ENCODE data around the gene IL31. TPM values are rescaled to one million over a fixed set of nuclear protein-coding genes. Genes with fewer than 3 reads are reported as not detected.

The IL31 gene
- total and polyA plus RNA-seq, 4 donors = not detected

- TF ChIP-seq CTCF (IDR thresholded peaks at IDR 0.05; ENCODE audit: low read depth, low read length, missing input control) (no peak), ZBTB33 (IDR thresholded peaks at IDR 0.05) (no peak)
- no peaks in the 10 kb centered on the region for H3K4me1 ChIP-seq (ENCODE audit: control insufficient read depth in 4 of 4, insufficient read depth in 4 of 4, low read length in 3 of 4)
- WGBS = 97% methylated on average over 12 of the region's 12 CpGs
- H3K27me3 ChIP-seq (ENCODE audit: control insufficient read depth in 4 of 4, insufficient read depth in 4 of 4, low read length in 3 of 4) = no peaks in the 10 kb centered on the region
- H3K9ac ChIP-seq (ENCODE audit: low read depth in 1 of 2, low read length in 2 of 2) = no peak overlapping the region
- no peak overlapping the region for H3K27ac ChIP-seq (ENCODE audit: low read depth in 1 of 2, low read length in 2 of 2)
- H3K4me3 ChIP-seq (ENCODE audit: low read depth in 1 of 3, low read length in 3 of 3) = no peak overlapping the region
- H3K9me3 ChIP-seq (ENCODE audit: control insufficient read depth in 4 of 4, low read length in 3 of 4) = no peaks in the 10 kb centered on the region
- DNase-seq (ENCODE audit: low spot score) = no peak
- peaks cover 12 to 39% (median 23%) of the 10 kb centered on the region in 4 donors for H3K36me3 ChIP-seq (ENCODE audit: control insufficient read depth in 4 of 4, insufficient read depth in 3 of 4, low read depth in 1 of 4, low read length in 3 of 4)
Observed at GRCh38 chr12:122144885-122145284, 29.1 kb downstream of the IL31 start.

- no peak overlapping the region for H3K9ac ChIP-seq (ENCODE audit: low read depth in 1 of 2, low read length in 2 of 2)
- H3K4me3 ChIP-seq (ENCODE audit: low read depth in 1 of 3, low read length in 3 of 3) = no peak overlapping the region
- 79% methylated on average over 6 of the region's 6 CpGs for WGBS
- no peaks in the 10 kb centered on the region for H3K4me1 ChIP-seq (ENCODE audit: control insufficient read depth in 4 of 4, insufficient read depth in 4 of 4, low read length in 3 of 4)
- TF ChIP-seq YY1 (IDR thresholded peaks at IDR 0.05) = no peak
- no peak for TF ChIP-seq SP1 (IDR thresholded peaks at IDR 0.05)
- TF ChIP-seq RAD21 (IDR thresholded peaks at IDR 0.05) = no peak
- TF ChIP-seq MAX (IDR thresholded peaks at IDR 0.05) = no peak
- TF ChIP-seq NR2F2 (IDR thresholded peaks at IDR 0.05) = no peak
- TF ChIP-seq ATF3 (IDR thresholded peaks at IDR 0.05) = no peak
- no peak for TF ChIP-seq HNF4A (conservative IDR thresholded peaks at IDR 0.05)
- TF ChIP-seq REST (IDR thresholded peaks at IDR 0.05) = no peak
- TF ChIP-seq GABPA (IDR thresholded peaks at IDR 0.05 in 1 of 2, conservative IDR thresholded peaks at IDR 0.05 in 1 of 2) = no peak
- TF ChIP-seq HNF4G (IDR thresholded peaks at IDR 0.05) = no peak
- no peak for TF ChIP-seq FOXA1 (IDR thresholded peaks at IDR 0.05)
- no peak for TF ChIP-seq RXRA (IDR thresholded peaks at IDR 0.05)
- no peak for TF ChIP-seq FOXA2 (IDR thresholded peaks at IDR 0.05)
- no peak for TF ChIP-seq EGR1 (IDR thresholded peaks at IDR 0.05; ENCODE audit: low read depth in 2 of 2)
- no peak for TF ChIP-seq ZBTB33 (IDR thresholded peaks at IDR 0.05)
- no peak for TF ChIP-seq JUND (IDR thresholded peaks at IDR 0.05)
- no peak for TF ChIP-seq TAF1 (conservative IDR thresholded peaks at IDR 0.05)
- TF ChIP-seq CTCF (IDR thresholded peaks at IDR 0.05; ENCODE audit: low read depth, low read length, missing input control) = no peak
- H3K9me3 ChIP-seq (ENCODE audit: control insufficient read depth in 4 of 4, low read length in 3 of 4) = no peaks in the 10 kb centered on the region
- no peak for DNase-seq (ENCODE audit: low spot score)
- H3K27ac ChIP-seq (ENCODE audit: low read depth in 1 of 2, low read length in 2 of 2) = no peak overlapping the region
- H3K36me3 ChIP-seq (ENCODE audit: control insufficient read depth in 4 of 4, insufficient read depth in 3 of 4, low read depth in 1 of 4, low read length in 3 of 4) = peaks cover 12 to 54% (median 33%) of the 10 kb centered on the region in 4 donors
- H3K27me3 ChIP-seq (ENCODE audit: control insufficient read depth in 4 of 4, insufficient read depth in 4 of 4, low read length in 3 of 4) = no peaks in the 10 kb centered on the region
Observed at GRCh38 chr12:122142857-122143256, 31.2 kb downstream of the IL31 start.

Measured in liver (tissue), 9 donors.